ENCODE measurements around the gene TMEM41B. TPM values are rescaled to one million over a fixed set of nuclear protein-coding genes. Genes with fewer than 3 reads are reported as not detected.

Gene TMEM41B
- total RNA-seq, 4 donors from 2014 or later, result 30.1 to 72.3 (median 34.3) TPM

DNA sequence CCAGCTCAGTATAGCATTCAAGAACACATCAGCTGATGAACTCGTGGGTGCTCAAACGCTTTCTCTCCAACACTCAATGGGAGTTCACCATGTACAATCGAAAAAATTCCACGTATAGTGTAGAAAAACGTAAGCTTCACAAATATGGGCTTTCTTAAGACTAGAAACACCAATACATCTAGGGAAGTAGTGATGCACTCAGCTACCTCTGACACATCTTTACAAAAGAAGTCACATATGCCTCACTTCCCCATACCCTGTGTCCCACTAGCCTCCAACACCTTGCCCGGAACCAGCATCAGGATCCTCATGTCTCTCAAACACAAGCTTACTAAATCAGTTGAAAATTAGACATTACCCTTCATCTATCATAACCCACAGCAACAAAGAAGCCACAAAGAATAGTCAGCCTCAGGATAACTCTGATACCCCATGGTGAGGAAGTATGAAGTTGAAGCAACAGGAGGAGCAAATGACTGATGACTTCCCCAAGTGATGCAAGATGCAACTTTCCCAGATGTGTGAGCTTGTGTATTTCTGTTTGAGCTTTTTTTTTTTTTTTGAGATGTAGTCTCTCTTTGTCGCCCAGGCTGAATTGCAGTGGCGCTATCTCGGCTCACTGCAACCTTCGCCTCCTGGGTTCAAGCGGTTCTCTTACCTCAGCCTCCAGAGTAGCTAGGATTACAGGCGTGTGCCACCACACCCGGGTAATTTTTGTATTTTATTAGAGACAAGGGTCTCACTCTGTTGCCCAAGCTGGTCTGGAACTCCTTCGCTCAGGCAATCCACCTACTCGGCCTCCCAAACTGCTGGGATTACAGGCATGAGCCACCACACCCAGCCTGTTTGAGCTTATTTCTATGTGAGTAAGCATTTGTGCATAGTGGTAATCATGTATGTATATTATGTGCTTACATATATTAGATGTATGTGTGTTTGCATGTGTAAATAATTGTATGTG, 40.7 kb downstream of the TMEM41B start:
- no peaks in the 10 kb centered on the region for H3K27me3 ChIP-seq
- no peaks in the 10 kb centered on the region for H3K9me3 ChIP-seq
- no peak overlapping the region for H3K27ac ChIP-seq
- TF ChIP-seq POLR2AphosphoS5 (IDR thresholded peaks at IDR 0.05), result no peak
- TF ChIP-seq EP300 (IDR thresholded peaks at IDR 0.05), result no peak
- TF ChIP-seq CTCF (IDR thresholded peaks at IDR 0.05), result no peak
- no peak for TF ChIP-seq POLR2A (IDR thresholded peaks at IDR 0.05)
- DNase-seq (ENCODE audit: low spot score in 2 of 2), result no peak
- 86% methylated on average over 15 of the region's 15 CpGs for WGBS
- H3K36me3 ChIP-seq, result no peaks in the 10 kb centered on the region
- no peaks in the 10 kb centered on the region for H3K4me1 ChIP-seq
- H3K4me3 ChIP-seq, result no peak overlapping the region

DNA sequence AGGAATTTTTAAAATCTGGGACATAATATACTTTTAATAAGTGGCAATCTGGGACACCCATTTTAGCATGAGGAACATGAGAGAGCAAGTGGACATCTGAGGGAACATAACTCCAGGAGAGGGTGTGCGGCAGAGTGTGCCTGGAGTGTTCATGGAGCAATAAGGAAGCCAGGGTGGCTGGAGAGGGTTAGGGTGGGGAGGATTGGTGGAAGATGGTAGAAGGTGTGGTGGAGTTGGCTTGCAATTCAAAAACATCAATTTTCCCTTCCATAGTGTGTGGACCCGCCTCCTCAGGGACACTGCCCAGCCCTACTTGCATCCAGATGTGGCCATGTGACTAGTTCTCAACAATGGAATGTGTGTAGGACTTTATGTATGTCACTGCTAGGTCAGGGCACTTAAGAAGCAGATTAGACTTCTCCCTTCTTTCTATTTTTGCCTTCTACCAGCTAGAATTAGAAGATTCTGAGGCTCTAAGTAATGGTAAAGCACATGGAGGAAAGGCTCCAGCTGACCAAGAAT, 44.8 kb downstream of the TMEM41B start:
- DNase-seq (ENCODE audit: low spot score in 2 of 2), result peak in 1 of 2 donors; percentile 28
- H3K4me1 ChIP-seq, result peaks cover 7% of the 10 kb centered on the region
- no peak overlapping the region for H3K4me3 ChIP-seq
- no peaks in the 10 kb centered on the region for H3K36me3 ChIP-seq
- TF ChIP-seq EP300 (IDR thresholded peaks at IDR 0.05), result no peak
- TF ChIP-seq CTCF (IDR thresholded peaks at IDR 0.05), result no peak
- no peak for TF ChIP-seq POLR2AphosphoS5 (IDR thresholded peaks at IDR 0.05)
- no peak for TF ChIP-seq POLR2A (IDR thresholded peaks at IDR 0.05)
- H3K27ac ChIP-seq, result no peak overlapping the region
- 78% methylated on average over 2 of the region's 2 CpGs for WGBS
- no peaks in the 10 kb centered on the region for H3K9me3 ChIP-seq
- no peaks in the 10 kb centered on the region for H3K27me3 ChIP-seq

GRCh38 chr11:9267680-9268079, 46.7 kb downstream of the TMEM41B start:
- H3K36me3 ChIP-seq, result no peaks in the 10 kb centered on the region
- no peak for TF ChIP-seq POLR2A (IDR thresholded peaks at IDR 0.05)
- TF ChIP-seq POLR2AphosphoS5 (IDR thresholded peaks at IDR 0.05), result no peak
- TF ChIP-seq CTCF (IDR thresholded peaks at IDR 0.05), result no peak
- TF ChIP-seq EP300 (IDR thresholded peaks at IDR 0.05), result no peak
- no peak overlapping the region for H3K27ac ChIP-seq
- no peaks in the 10 kb centered on the region for H3K27me3 ChIP-seq
- no peaks in the 10 kb centered on the region for H3K9me3 ChIP-seq
- peaks cover 7% of the 10 kb centered on the region for H3K4me1 ChIP-seq
- DNase-seq (ENCODE audit: low spot score in 2 of 2), result no peak
- WGBS, result 90% methylated on average over 4 of the region's 4 CpGs
- H3K4me3 ChIP-seq, result no peak overlapping the region

DNA sequence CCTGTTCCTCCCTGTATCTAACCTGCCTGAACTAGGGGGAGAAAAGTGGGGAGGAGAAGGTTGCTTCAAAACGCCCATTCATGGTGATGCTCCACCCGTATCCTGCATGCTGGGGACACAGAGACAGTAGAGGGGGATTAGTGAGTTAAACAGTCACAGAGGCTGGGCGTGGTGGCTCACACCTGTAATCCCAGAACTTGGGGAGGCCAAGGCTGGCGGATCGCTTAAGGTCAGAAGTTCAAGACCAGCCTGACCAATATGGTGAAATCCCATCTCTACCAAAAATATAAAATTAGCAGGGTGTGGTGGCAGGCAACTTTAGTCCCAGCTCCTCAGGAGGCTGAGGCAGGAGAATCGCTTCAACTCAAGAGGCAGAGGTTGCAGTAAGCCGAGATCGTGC, 47.5 kb downstream of the TMEM41B start:
- Histone ChIP-seq H3K9me3 (no peaks in the 10 kb centered on the region), H3K27ac (no peak overlapping the region), H3K27me3 (no peaks in the 10 kb centered on the region), H3K36me3 (no peaks in the 10 kb centered on the region), H3K4me3 (no peak overlapping the region), H3K4me1 (peaks cover 10% of the 10 kb centered on the region)
- 88% methylated on average over 8 of the region's 8 CpGs for WGBS
- TF ChIP-seq POLR2AphosphoS5 (IDR thresholded peaks at IDR 0.05) (no peak), POLR2A (IDR thresholded peaks at IDR 0.05) (no peak), CTCF (IDR thresholded peaks at IDR 0.05) (no peak), EP300 (IDR thresholded peaks at IDR 0.05) (no peak)
- DNase-seq (ENCODE audit: low spot score in 2 of 2), result no peak

GRCh38 chr11:9266132-9266736, 48.2 kb downstream of the TMEM41B start:
- H3K27ac ChIP-seq, result no peak overlapping the region

More at GRCh38 chr11:9266132-9266736, 48.2 kb downstream of the TMEM41B start:
- WGBS, result 89% methylated on average over 11 of the region's 13 CpGs
- H3K4me3 ChIP-seq, result no peak overlapping the region
- H3K4me1 ChIP-seq, result peaks cover 13% of the 10 kb centered on the region
- TF ChIP-seq POLR2A (IDR thresholded peaks at IDR 0.05) (no peak), EP300 (IDR thresholded peaks at IDR 0.05) (no peak), POLR2AphosphoS5 (IDR thresholded peaks at IDR 0.05) (no peak), CTCF (IDR thresholded peaks at IDR 0.05) (no peak)
- no peaks in the 10 kb centered on the region for H3K36me3 ChIP-seq
- no peak for DNase-seq (ENCODE audit: low spot score in 2 of 2)
- H3K27me3 ChIP-seq, result no peaks in the 10 kb centered on the region
- no peaks in the 10 kb centered on the region for H3K9me3 ChIP-seq

Measured in suprapubic skin (tissue), 4 donors.